ENCODE results near the gene AUP1.

The AUP1 gene

GRCh38 chr2:74531666-74532065 lies 2.2 kb upstream of the AUP1 start:
- no peak for DNase-seq
- peaks cover 56% of the 10 kb centered on the region for H3K36me3 ChIP-seq
- H3K27me3 ChIP-seq (ENCODE audit: insufficient read depth, low read depth, severe bottlenecking) = no peaks in the 10 kb centered on the region
- H3K27ac ChIP-seq = peak overlapping the region; percentile 86
- H3K4me3 ChIP-seq (ENCODE audit: low read depth, low read length) = no peak overlapping the region
- H3K9me3 ChIP-seq (ENCODE audit: severe bottlenecking) = no peaks in the 10 kb centered on the region
- no peak for TF ChIP-seq CTCF (IDR thresholded peaks at IDR 0.05; ENCODE audit: low read depth, low read length)

GRCh38 chr2:74530239-74531187 lies 1.0 kb upstream of the AUP1 start:
- TF ChIP-seq CTCF (IDR thresholded peaks at IDR 0.05; ENCODE audit: low read depth, low read length) = no peak
- Histone ChIP-seq H3K27ac (peak overlapping the region; percentile 86), H3K36me3 (peaks cover 68% of the 10 kb centered on the region), H3K27me3 (ENCODE audit: insufficient read depth, low read depth, severe bottlenecking) (no peaks in the 10 kb centered on the region), H3K4me3 (ENCODE audit: low read depth, low read length) (peak overlapping the region; percentile 97), H3K9me3 (ENCODE audit: severe bottlenecking) (no peaks in the 10 kb centered on the region)
- DNase-seq = peak; percentile 66

GRCh38 chr2:74528600-74529356 lies 728 bp downstream of the AUP1 start:
- no peaks in the 10 kb centered on the region for H3K27me3 ChIP-seq (ENCODE audit: insufficient read depth, low read depth, severe bottlenecking)
- TF ChIP-seq CTCF (IDR thresholded peaks at IDR 0.05; ENCODE audit: low read depth, low read length) = 0 out of 2 replicates have a peak, but pooled peaks have one; percentile 23
- peak overlapping the region; percentile 86 for H3K27ac ChIP-seq
- H3K4me3 ChIP-seq (ENCODE audit: low read depth, low read length) = peak overlapping the region; percentile 97
- no peak for DNase-seq
- peaks cover 65% of the 10 kb centered on the region for H3K36me3 ChIP-seq
- no peaks in the 10 kb centered on the region for H3K9me3 ChIP-seq (ENCODE audit: severe bottlenecking)

- no peaks in the 10 kb centered on the region for H3K9me3 ChIP-seq (ENCODE audit: severe bottlenecking)
- no peak overlapping the region for H3K4me3 ChIP-seq (ENCODE audit: low read depth, low read length)
- no peaks in the 10 kb centered on the region for H3K27me3 ChIP-seq (ENCODE audit: insufficient read depth, low read depth, severe bottlenecking)
- peaks cover 55% of the 10 kb centered on the region for H3K36me3 ChIP-seq
- no peak for TF ChIP-seq CTCF (IDR thresholded peaks at IDR 0.05; ENCODE audit: low read depth, low read length)
- no peak overlapping the region for H3K27ac ChIP-seq
- no peak for DNase-seq
Observed at GRCh38 chr2:74527741-74528140, 1.8 kb downstream of the AUP1 start.

- Histone ChIP-seq H3K27ac (no peak overlapping the region), H3K4me3 (ENCODE audit: low read depth, low read length) (no peak overlapping the region), H3K9me3 (ENCODE audit: severe bottlenecking) (no peaks in the 10 kb centered on the region), H3K36me3 (peaks cover 45% of the 10 kb centered on the region), H3K27me3 (ENCODE audit: insufficient read depth, low read depth, severe bottlenecking) (no peaks in the 10 kb centered on the region)
- no peak for TF ChIP-seq CTCF (IDR thresholded peaks at IDR 0.05; ENCODE audit: low read depth, low read length)
- no peak for DNase-seq
Observed at GRCh38 chr2:74526649-74527230, 2.8 kb downstream of the AUP1 start.

Measured in WERI-Rb-1 (cell line).